Germinal center (tissue), 1 donor: ENCODE results near the gene HECTD4.
"Not testable (repeated sequence)": the region's sequence is repeated elsewhere in the genome, so short reads cannot be mapped to it uniquely, and the experiment has no call there.

Experiments
- DNase-seq: peaks from one replicate; pipeline ENCODE4 v3.0.0; 2012; ENCODE audit warnings: mixed read lengths, low spot score

Gene HECTD4

GRCh38 chr12:112354399-112354798 is 27.8 kb downstream of the HECTD4 start:
- DNase-seq, result no peak

- DNase-seq, result no peak
These were observed 28.8 kb downstream of the HECTD4 start for GRCh38 chr12:112353393-112353792.

GRCh38 chr12:112352921-112353320 is 29.3 kb downstream of the HECTD4 start:
- DNase-seq, result no peak

- no peak for DNase-seq
These were observed 31.3 kb downstream of the HECTD4 start for GRCh38 chr12:112350593-112351592.

- DNase-seq, result no peak
These were observed 32.8 kb downstream of the HECTD4 start for GRCh38 chr12:112349431-112349830.

GRCh38 chr12:112348926-112349325 is 33.3 kb downstream of the HECTD4 start:
- not testable (repeated sequence) for DNase-seq

GRCh38 chr12:112347581-112347982 is 34.6 kb downstream of the HECTD4 start:
- DNase-seq, result no peak

- DNase-seq, result no peak
These were observed 36.0 kb downstream of the HECTD4 start for GRCh38 chr12:112346194-112346593.

- DNase-seq, result no peak
These were observed 38.0 kb downstream of the HECTD4 start for GRCh38 chr12:112344220-112344619.

- no peak for DNase-seq
These were observed 39.6 kb downstream of the HECTD4 start for GRCh38 chr12:112342587-112342986.

- DNase-seq, result no peak
These were observed 41.0 kb downstream of the HECTD4 start for GRCh38 chr12:112341046-112341825.

- no peak for DNase-seq
These were observed 42.0 kb downstream of the HECTD4 start for GRCh38 chr12:112340230-112340629.

- not testable (repeated sequence) for DNase-seq
These were observed 47.2 kb downstream of the HECTD4 start for GRCh38 chr12:112334999-112335398.

- DNase-seq, result no peak
These were observed 49.2 kb downstream of the HECTD4 start for GRCh38 chr12:112333019-112333418.

- DNase-seq, result no peak
These were observed 50.3 kb downstream of the HECTD4 start for GRCh38 chr12:112331886-112332285.

GRCh38 chr12:112330706-112331105 is 51.5 kb downstream of the HECTD4 start:
- DNase-seq, result no peak

- no peak for DNase-seq
These were observed 53.6 kb downstream of the HECTD4 start for GRCh38 chr12:112328456-112329124.

- no peak for DNase-seq
These were observed 54.9 kb downstream of the HECTD4 start for GRCh38 chr12:112327209-112327938.

- DNase-seq, result no peak
These were observed 56.5 kb downstream of the HECTD4 start for GRCh38 chr12:112325622-112326207.

- no peak for DNase-seq
These were observed 57.1 kb downstream of the HECTD4 start for GRCh38 chr12:112325157-112325556.

- DNase-seq, result no peak
These were observed 59.2 kb downstream of the HECTD4 start for GRCh38 chr12:112322882-112323547.
